ENCODE results near the gene ZNF555.

DNA sequence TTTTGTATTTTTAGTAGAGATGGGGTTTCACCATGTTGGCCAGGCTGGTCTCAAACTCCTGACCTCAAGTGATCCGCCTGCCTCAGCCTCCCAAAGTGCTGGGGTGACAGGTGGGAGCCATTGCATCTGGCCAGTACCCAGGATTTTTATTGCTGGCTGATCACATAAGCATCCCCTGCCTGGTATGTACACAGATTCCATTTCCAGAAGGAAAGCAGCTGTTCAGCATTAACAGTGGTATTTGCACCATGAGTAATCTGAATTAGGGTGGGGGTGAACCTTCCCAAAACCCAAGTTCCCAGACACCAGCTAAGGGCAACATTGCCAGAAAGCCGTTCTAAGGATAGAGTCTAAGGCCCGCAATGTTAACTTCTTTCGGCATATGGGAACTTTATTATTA lies 7.3 kb downstream of the ZNF555 start:
- TF ChIP-seq, protein P1, sequence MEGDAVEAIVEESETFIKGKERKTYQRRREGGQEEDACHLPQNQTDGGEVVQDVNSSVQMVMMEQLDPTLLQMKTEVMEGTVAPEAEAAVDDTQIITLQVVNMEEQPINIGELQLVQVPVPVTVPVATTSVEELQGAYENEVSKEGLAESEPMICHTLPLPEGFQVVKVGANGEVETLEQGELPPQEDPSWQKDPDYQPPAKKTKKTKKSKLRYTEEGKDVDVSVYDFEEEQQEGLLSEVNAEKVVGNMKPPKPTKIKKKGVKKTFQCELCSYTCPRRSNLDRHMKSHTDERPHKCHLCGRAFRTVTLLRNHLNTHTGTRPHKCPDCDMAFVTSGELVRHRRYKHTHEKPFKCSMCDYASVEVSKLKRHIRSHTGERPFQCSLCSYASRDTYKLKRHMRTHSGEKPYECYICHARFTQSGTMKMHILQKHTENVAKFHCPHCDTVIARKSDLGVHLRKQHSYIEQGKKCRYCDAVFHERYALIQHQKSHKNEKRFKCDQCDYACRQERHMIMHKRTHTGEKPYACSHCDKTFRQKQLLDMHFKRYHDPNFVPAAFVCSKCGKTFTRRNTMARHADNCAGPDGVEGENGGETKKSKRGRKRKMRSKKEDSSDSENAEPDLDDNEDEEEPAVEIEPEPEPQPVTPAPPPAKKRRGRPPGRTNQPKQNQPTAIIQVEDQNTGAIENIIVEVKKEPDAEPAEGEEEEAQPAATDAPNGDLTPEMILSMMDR (IDR thresholded peaks at IDR 0.05 in 8 of 11, conservative IDR thresholded peaks at IDR 0.05 in 3 of 11): no peak
- TF ChIP-seq POLR2AphosphoS5 (IDR thresholded peaks at IDR 0.05): no peak
